ENCODE results near the gene CDK12. TPM values are rescaled to one million over a fixed set of nuclear protein-coding genes. Genes with fewer than 3 reads are reported as not detected.
"Not testable (repeated sequence)": the region's sequence is repeated elsewhere in the genome, so short reads cannot be mapped to it uniquely, and the experiment has no call there.

Gene CDK12
- total RNA-seq, 1 donor from 2014 or later, result 19.0 TPM

DNA sequence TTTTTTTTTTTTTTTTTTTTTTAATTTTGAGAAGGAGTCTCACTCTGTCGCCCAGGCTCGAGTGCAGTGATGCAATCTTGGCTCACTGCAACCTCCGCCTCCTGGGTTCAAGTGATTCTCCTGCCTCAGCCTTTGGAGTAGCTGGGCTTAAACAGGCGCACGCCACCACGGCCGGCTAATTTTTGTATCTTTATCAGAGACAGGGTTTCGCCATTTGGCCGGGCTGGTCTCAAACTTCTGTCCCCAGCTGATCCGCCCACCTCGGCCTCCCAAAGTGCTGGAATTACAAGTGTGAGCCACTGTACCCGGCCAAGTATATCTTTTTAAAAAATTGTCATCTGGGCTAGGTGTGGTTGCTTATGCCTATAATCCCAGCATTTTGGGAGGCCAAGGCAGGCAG is 35.6 kb downstream of the CDK12 start:
- not testable (repeated sequence) for DNase-seq (ENCODE audit: low spot score)

DNA sequence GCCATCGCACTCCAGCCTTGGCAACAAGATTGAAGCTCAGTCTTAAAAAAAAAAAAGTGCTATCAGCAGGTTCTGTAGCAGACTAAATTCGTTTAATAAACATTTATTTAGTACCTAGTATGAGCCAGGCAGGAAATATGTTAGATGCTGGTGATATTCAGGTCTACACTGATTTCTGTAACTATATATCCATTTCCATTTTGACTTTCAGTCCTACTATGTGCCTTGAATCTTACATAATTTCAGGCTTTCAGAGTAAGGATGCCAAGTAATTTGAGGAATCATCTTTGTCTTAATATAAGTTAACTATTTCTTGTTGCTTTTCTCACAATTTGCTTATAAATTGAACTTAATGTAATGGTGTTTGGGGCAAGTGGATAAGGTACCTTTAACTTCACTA is 46.2 kb downstream of the CDK12 start:
- no peak for DNase-seq (ENCODE audit: low spot score)

DNA sequence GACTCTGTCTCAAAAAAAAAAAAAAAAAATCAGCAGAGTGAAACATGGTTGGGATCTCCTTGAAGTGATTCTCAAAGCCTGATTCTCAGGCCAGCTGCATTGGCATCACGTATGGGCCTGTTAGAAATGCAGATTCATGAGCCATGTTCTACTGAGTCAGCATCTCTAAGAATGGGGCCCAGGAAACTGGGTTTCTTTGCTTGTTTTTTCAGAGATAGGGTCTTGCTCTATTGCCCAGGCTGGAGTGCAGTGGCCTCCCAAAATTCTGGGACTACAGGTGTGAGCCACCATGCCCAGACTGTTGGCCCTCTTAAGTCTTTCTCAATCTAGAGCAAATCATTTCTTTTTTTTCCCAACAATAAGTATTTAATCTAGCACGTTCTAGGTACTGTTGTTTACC is 47.7 kb downstream of the CDK12 start:
- DNase-seq (ENCODE audit: low spot score), result no peak

DNA sequence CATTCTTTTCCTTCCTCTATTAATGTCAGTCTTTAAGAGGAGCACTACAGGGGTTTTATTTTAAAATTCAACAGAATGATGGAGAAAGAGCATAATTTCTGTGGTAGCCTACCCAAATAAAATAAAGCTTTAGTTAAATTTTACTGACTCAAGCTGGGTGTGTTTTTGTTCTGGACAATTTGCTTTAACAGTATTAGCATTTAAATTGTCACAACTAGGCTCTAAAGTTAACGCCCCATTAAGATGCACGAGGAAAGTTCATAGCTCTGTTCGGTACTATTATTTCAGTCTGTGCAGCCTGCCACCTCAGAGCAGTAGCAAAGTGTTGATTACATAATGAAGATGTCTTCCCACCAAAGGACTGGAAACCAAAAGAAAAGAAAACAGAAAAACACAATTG is 52.0 kb downstream of the CDK12 start:
- no peak for DNase-seq (ENCODE audit: low spot score)

DNA sequence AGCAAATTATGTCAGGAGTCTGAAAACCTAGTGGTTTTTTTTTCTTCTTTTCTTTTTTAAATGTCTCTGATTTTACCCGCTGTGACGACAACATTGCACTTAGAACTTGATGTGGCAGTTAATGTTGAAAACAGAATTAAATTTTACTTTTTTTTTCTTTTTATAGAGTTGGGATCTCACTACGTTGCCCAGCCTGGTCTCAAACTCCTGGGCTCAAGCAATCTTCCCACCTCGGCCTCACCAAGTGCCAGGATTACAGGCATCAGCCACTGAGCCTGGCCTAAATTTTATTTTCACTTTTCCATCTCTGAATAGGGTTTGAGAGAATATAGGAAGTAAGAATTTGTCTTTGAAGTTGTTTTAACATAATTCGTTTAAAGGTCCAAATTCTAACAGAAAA is 52.6 kb downstream of the CDK12 start:
- DNase-seq (ENCODE audit: low spot score), result no peak

DNA sequence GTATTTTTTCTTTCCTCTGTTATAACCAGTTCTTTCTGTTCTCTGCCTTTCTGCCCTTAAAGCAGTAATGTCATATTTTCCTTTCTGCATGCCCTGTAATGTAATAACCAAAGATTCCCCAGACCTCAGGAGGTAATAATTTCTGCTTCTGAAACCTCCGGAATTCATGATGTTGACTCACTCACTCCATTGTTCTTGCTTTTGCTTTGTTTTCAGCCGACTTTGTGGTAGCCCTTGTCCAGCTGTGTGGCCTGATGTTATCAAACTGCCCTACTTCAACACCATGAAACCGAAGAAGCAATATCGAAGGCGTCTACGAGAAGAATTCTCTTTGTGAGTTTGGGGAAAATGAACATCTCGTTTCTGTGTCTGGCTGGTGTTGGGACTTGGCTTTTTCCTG is 55.9 kb downstream of the CDK12 start:
- peak; percentile 5 for DNase-seq (ENCODE audit: low spot score)

DNA sequence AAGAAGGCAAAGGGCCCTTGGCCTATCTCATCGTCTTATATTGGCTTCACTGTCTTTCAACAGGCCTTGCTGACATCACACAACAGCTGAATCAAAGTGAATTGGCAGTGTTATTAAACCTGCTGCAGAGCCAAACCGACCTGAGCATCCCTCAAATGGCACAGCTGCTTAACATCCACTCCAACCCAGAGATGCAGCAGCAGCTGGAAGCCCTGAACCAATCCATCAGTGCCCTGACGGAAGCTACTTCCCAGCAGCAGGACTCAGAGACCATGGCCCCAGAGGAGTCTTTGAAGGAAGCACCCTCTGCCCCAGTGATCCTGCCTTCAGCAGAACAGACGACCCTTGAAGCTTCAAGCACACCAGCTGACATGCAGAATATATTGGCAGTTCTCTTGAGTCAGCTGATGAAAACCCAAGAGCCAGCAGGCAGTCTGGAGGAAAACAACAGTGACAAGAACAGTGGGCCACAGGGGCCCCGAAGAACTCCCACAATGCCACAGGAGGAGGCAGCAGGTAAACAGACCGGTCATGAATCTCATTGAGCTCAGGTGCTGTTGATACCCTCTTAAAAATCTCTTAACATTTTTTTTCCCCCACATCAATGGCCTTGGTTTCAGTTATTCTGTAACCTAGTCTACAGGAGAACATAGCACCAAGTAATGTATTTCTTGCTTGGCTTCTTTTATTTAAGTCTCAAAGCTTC is 64.7 kb downstream of the CDK12 start:
- no peak for DNase-seq (ENCODE audit: low spot score)

DNA sequence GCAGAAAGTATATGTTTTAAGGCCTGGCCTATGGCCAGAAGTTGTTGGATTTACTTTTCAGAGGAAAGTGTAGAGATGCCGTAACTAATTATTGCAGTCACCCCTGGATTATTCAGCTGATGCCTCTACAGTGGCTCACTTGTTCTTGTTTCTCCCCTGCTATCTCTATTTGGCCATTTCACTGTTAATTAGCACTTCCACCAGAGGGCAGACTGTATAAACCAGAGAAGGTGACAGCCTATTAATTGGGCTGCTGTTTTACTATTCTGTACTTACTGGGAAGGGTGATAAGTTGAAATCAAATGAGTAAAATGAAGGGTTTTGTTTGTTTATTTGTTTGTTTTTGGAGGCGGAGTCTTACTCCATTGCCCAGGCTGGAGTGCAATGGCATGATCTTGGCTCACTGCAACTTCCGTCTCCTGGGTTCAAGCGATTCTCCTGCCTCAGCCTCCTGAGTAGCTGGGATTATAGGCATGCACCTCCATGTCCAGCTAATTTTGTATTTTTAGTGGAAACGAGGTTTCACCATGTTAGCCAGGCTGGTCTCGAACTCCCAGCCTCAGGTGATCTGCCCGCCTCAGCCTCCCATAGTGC is 66.0 kb downstream of the CDK12 start:
- DNase-seq (ENCODE audit: low spot score), result no peak

DNA sequence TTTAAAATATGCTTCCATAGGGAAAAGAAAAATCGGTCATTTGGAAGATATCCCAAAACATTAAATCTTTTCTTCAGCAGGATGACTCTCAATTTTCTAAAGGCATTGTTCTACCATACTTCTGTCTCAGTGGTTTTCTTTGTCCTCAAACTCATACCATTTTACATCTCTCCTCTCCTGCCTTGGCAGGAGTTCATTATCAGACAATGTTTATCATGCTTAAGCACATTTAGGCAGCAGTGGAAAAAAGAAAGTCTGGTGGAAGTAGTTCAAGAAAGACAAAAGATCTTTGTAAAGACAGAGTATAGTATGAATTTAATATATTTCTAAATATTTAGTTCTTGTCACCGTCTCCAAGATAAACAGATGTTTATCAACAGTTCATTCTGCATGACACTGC is 68.2 kb downstream of the CDK12 start:
- DNase-seq (ENCODE audit: low spot score), result no peak

DNA sequence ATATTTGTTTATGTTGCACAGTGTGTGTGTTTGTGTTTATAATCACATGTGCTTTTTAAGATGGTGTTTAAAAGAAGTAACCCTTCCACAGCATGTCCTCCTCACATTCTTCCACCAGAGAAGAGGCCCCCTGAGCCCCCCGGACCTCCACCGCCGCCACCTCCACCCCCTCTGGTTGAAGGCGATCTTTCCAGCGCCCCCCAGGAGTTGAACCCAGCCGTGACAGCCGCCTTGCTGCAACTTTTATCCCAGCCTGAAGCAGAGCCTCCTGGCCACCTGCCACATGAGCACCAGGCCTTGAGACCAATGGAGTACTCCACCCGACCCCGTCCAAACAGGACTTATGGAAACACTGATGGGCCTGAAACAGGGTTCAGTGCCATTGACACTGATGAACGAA is 69.2 kb downstream of the CDK12 start:
- no peak for DNase-seq (ENCODE audit: low spot score)

DNA sequence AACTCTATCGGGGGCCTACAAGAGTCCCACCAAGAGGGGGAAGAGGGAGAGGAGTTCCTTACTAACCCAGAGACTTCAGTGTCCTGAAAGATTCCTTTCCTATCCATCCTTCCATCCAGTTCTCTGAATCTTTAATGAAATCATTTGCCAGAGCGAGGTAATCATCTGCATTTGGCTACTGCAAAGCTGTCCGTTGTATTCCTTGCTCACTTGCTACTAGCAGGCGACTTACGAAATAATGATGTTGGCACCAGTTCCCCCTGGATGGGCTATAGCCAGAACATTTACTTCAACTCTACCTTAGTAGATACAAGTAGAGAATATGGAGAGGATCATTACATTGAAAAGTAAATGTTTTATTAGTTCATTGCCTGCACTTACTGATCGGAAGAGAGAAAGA is 70.0 kb downstream of the CDK12 start:
- no peak for DNase-seq (ENCODE audit: low spot score)

DNA sequence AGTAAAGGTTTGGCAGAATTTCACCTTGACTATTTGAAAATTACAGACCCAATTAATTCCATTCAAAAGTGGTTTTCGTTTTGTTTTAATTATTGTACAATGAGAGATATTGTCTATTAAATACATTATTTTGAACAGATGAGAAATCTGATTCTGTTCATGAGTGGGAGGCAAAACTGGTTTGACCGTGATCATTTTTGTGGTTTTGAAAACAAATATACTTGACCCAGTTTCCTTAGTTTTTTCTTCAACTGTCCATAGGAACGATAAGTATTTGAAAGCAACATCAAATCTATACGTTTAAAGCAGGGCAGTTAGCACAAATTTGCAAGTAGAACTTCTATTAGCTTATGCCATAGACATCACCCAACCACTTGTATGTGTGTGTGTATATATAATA is 72.6 kb downstream of the CDK12 start:
- no peak for DNase-seq (ENCODE audit: low spot score)

DNA sequence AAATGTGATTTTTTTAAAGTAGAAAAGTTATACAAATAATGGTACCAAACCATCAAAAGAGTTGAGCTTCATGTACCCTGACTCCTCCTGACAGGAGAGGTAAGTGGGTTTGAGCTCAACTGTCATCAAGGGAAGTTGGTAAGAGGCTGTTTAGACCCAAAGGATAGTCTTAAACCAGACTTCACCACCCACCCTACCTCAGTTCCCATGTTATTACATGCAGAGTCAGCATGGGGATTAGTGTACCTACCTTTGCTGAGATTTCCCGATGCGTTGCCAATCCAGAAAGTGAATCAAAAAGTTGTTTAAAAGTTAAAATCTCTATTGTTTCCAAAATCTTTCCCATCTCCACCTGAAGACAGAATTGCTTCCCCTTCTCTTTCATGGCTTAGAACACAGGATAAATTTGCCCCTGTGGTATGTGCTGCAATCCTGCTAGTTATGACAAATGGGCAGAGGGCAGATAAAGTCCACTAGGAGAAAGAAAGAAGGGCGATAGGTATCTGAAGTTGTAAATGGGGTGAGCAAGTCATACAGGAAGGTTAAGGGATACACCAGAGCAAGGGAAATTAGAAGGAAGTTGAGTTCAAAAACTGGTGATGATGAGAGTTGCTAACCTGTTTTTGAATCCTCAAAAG is 73.6 kb downstream of the CDK12 start:
- no peak for DNase-seq (ENCODE audit: low spot score)

DNA sequence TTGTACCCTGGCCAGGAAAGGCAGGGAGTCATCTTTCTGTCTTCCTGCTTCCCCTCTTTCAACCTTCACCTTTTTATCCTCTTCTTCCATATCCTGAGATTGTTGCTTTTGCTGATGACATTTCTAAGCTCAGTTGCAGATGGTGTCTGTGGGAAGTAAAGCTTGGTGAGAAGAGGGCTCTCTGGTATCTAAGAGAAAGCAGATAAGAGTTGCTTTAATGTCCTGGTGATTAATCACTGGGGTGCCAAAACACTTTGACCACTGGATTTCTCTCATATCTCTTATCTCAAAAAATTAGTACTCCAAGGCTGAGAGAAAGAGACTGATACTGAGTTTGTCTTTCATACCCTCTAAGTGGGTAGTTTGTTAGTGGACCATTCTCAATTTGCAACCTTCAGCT is 75.2 kb downstream of the CDK12 start:
- no peak for DNase-seq (ENCODE audit: low spot score)

DNA sequence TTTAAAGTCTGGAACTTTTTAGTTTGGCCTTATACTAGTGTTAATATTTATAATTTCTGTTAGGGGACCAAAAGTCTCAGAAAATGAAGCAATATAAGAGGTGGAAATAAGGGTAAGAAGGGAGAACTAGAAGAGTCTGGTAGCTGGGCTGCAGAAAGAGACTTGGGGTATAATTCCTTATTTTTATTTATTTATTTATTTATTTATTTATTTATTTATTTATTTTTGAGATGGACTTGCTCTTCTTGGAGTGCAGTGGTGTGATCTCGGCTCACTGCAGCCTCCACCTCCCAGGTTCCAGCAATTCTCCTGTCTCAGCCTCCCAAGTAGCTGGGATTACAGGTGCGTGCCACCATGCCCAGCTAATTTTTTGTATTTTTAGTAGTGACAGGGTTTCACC is 76.1 kb downstream of the CDK12 start:
- DNase-seq (ENCODE audit: low spot score), result not testable (repeated sequence)

DNA sequence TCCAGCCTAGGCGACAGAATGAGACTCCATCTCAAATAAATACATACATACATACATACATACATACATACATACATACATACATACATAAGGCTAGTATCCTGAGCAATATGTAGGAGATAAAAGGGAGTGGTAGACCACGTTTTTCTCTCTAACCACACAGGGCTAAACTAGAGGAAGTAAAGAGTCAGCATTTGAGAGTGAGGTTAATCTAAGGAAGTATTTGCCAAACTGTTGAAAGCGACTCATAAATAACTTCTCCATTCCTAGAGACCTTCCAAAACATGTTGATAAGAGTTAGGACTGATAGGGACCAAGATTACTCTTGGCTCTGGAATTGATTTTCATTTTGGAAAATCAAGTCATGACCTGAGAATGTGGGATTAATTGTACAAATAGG is 77.6 kb downstream of the CDK12 start:
- DNase-seq (ENCODE audit: low spot score), result no peak

DNA sequence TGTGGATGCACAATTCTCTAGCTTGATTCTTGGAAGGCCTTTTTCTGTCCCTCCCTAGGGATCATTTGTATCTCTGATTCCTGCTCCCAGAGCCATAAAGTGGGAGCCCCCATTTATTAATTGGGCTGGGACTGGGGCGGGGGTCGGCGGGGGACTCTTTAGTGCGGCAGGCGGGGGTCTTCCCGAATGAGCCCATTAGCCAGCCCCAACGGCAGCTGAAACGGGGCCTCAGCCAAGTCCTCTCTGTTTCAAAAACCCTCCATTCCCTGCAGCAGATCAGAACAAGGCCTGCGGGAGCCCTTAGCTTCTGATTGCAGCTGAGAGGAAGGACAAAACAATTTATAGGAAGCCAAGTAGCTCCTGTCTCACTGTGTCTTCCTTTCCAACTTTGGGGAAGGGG is 79.3 kb downstream of the CDK12 start:
- DNase-seq (ENCODE audit: low spot score), result no peak

DNA sequence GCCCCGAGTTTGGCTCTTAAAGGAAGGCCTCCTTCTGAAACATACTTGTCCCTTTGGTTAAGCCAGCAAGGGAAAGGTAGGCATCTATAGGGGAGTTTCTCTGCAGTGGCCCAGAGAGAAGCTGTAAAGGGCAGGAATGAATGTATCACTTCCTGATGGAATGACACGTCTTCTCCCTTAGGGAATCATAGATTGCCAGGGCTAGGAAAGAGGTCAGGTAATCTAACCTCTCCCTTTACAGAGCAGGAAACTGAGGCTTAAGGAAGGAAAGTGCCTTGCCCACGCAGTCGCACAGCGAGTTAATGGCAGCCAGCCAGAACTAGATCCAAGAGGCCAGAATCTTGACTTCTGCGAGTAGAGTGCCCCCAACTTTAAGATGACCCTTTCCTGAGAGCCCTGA is 80.4 kb downstream of the CDK12 start:
- DNase-seq (ENCODE audit: low spot score), result no peak

DNA sequence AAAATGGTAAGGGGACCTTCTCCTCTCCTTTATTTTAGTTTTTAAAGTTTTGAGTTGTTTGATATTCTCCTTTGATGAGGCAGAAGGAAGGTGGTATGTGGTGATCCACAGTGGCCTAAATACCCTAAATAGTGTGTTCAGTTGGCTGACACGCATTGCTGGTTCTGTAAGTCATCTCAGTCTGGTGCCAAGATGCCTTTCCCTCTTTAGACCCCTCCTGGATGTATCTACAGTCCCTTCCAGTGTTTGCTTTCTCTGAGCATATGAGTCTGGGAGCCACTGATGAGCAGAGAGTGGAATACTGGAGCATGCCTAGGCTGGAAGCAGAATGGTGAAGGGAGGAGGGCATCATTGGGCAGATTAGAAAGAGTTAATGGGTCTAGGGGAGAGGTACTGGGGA is 81.9 kb downstream of the CDK12 start:
- DNase-seq (ENCODE audit: low spot score), result no peak

DNA sequence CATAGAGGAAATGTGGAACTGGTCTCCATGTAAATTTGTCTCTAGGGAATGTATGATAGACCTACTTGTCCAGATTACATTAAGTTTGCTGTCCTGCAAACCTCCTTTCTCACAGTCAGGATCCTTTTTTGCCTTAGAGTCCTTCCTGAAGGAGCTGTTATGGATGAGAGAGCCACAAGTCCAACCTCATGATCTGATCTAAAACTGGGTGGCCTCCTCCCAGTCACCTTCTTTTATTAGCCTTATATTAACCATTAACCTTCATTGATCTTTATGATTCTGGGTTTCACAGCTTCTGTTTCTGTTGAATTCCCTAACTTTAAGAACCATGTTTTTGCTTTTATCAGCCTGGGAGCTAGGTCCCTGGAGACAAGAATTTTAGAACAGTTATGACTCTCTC is 82.4 kb downstream of the CDK12 start:
- no peak for DNase-seq (ENCODE audit: low spot score)

DNA sequence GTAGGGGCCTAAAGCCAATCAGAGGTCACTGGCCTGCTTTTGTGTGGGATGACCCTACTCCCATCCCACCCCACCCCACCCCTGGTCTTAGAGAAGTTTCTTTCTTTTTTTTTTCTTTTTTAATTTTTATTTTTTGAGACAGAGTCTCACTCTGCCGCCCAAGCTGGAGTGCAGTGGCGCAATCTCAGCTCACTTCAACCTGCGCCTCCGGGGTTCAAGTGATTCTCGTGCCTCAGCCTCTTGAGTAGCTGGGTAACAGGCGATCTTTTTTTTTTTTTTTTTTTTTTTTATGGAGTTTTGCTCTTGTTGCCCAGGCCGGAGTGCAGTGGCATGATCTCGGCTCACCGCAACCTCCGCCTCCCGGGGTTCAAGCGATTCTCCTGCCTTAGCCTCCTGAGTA is 83.1 kb downstream of the CDK12 start:
- DNase-seq (ENCODE audit: low spot score), result not testable (repeated sequence)

DNA sequence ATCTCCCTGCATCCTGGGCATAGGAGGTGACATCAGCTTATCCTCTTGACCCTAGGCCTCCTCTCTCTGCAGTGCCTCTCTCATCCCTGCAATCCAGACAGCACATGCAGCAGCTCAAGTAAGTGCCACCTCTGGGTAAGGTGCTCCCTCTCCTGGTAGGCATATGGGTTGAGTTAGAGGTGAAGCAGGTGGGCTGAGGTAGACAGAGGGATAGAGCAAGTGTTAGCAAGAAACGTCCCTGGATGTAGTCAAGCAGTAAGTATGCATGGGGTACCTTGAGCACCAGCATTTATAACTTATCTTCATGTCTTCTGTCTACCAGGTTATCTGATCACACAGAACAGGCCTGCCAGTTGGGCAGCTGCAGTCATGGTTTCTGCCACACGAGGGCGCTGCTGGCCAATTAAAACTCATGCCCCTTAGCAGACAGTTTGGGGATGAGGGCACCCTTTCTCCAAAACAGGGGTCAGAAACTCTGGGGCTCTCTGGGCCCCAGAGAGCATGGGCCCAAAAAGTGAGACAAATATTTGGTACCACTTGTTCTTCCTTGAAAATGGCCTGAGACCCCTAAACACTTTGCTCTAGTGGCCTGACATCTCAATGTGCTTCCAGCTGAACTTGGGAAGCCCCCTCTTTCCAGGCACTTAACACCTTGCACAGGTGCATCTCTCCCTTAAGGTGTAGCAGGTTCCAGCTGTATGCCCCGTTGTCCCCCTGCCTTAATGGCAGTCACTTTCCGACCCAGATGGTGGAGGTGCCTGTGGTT is 86.6 kb downstream of the CDK12 start:
- peak; percentile 31 for DNase-seq (ENCODE audit: low spot score)
